Lower leg skin (tissue), 4 donors: ENCODE data around the gene AFF2. TPM values are rescaled to one million over a fixed set of nuclear protein-coding genes. Genes with fewer than 3 reads are reported as not detected.

Experiments
- DNase-seq, 2 donors: peaks; one replicate each; pipeline ENCODE4 v3.0.0-alpha.2; 2019; ENCODE audit warnings: low spot score in 2 of 2
- H3K4me3 ChIP-seq: fragments of 200-600 bp; sonication (generic); 2 replicates; pipeline ENCODE4 v1.5.1; 2017; ENCODE audit warnings: mild to moderate bottlenecking, low read depth; ENCODE audit not compliant: poor library complexity, severe bottlenecking
- CTCF ChIP-seq, 3 donors: fragments of 450-650 bp; IDR thresholded peaks; one replicate each; pipeline ENCODE4 v1.5.1; 2016; ENCODE audit warnings: antibody characterized with exemption in 3 of 3, mild to moderate bottlenecking in 3 of 3, moderate library complexity in 2 of 3
- POLR2A ChIP-seq, 2 donors: fragments of 450-650 bp; IDR thresholded peaks; one replicate each; pipeline ENCODE4 v1.6.1; 2016 to 2017; ENCODE audit warnings: antibody characterized with exemption in 2 of 2, mild to moderate bottlenecking in 1 of 2, moderate library complexity in 1 of 2
- WGBS, 2 donors: methylation state at CpG; one replicate each; pipeline ENCODE4 v1.1.5; 2018; 5-methylcytosine and 5-hydroxymethylcytosine counted together
- intact Hi-C: fragments of 100-400 bp; cut with DNase I; formaldehyde crosslinking; loops from one replicate; pipeline ENCODE4 v1.15.0; 2023; ENCODE audit warnings: low total_unique reads
- total RNA-seq, 4 donors: library from RNA; depleted of rRNA; stranded (reverse); fragments of >200 nt; gene quantifications; one replicate each; pipeline ENCODE4 v1.1.0, GENCODE V29; 2016

The AFF2 gene
- total RNA-seq, 4 donors from 2014 or later, result 1.1 to 6.4 (median 2.5) TPM

GRCh38 chrX:148815218-148815961 is 315.0 kb downstream of the AFF2 start:
- WGBS, 2 donors, result 67 to 95% methylated on average over 1 of the region's 1 CpG
- no peak for TF ChIP-seq CTCF (IDR thresholded peaks at IDR 0.05)
- no peak for TF ChIP-seq POLR2A (IDR thresholded peaks at IDR 0.05)

DNA sequence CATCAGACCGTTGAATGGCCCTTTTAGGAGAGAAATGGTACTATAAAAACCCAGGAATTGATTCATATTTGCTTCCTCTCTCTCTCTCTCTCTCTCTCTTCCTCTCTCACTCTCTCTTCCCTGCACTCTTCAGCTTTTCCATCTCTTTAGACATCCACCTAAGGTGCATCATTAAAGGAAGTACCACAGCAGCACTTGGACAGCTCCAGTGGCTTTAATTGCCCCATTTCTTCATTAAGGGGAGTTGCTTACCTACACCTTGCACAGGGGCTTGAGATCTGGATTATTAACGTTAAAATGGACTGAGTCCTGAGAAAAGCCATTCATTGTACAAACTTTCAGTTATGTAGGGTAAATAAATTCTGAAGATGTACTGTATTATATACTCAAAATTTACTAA is 323.6 kb downstream of the AFF2 start:
- WGBS, 2 donors, result 45 to 82% methylated on average over 2 of the region's 2 CpGs
- H3K4me3 ChIP-seq, result no peak overlapping the region
- no peak for DNase-seq
- TF ChIP-seq CTCF (IDR thresholded peaks at IDR 0.05), result no peak
- TF ChIP-seq POLR2A (IDR thresholded peaks at IDR 0.05), result no peak
- intact Hi-C loops, result no loop called here

More at GRCh38 chrX:148815218-148815961, 315.0 kb downstream of the AFF2 start:
- DNase-seq, result no peak
- H3K4me3 ChIP-seq, result no peak overlapping the region
- intact Hi-C loops, result no loop called here

GRCh38 chrX:148825696-148826095 is 325.3 kb downstream of the AFF2 start:
- 44 to 45% methylated on average over 2 of the region's 2 CpGs for WGBS, 2 donors
- intact Hi-C loops, result no loop called here
- no peak overlapping the region for H3K4me3 ChIP-seq
- DNase-seq, result no peak
- TF ChIP-seq POLR2A (IDR thresholded peaks at IDR 0.05) (no peak), CTCF (IDR thresholded peaks at IDR 0.05) (no peak)

GRCh38 chrX:148836741-148837140 is 336.3 kb downstream of the AFF2 start:
- intact Hi-C loops, result no loop called here

GRCh38 chrX:148850631-148851030 is 350.2 kb downstream of the AFF2 start:
- no peak for DNase-seq
- intact Hi-C loops, result no loop called here
- WGBS, 2 donors, result 50 to 74% methylated on average over 1 of the region's 1 CpG
- TF ChIP-seq CTCF (IDR thresholded peaks at IDR 0.05), result no peak
- TF ChIP-seq POLR2A (IDR thresholded peaks at IDR 0.05), result no peak
- no peak overlapping the region for H3K4me3 ChIP-seq

More at GRCh38 chrX:148836741-148837140, 336.3 kb downstream of the AFF2 start:
- no peak overlapping the region for H3K4me3 ChIP-seq
- TF ChIP-seq POLR2A (IDR thresholded peaks at IDR 0.05) (no peak), CTCF (IDR thresholded peaks at IDR 0.05) (no peak)
- no peak for DNase-seq
- 55 to 58% methylated on average over 4 of the region's 4 CpGs for WGBS, 2 donors

GRCh38 chrX:148854306-148854705 is 353.9 kb downstream of the AFF2 start:
- no peak for DNase-seq
- TF ChIP-seq POLR2A (IDR thresholded peaks at IDR 0.05), result no peak
- no peak for TF ChIP-seq CTCF (IDR thresholded peaks at IDR 0.05)
- intact Hi-C loops, result no loop called here
- H3K4me3 ChIP-seq, result no peak overlapping the region
- WGBS, 2 donors, result 24 to 28% methylated on average over 4 of the region's 4 CpGs
